ENCODE measurements around the gene NDFIP1.
A peak's percentile ranks its signal among the peaks of the same experiment; 100 is the strongest.
"Not testable (repeated sequence)": the region's sequence is repeated elsewhere in the genome, so short reads cannot be mapped to it uniquely, and the experiment has no call there.

The NDFIP1 gene

GRCh38 chr5:142154449-142154841 lies 45.9 kb downstream of the NDFIP1 start:
- not testable (repeated sequence) for DNase-seq (ENCODE audit: low read depth)

- no peak for DNase-seq (ENCODE audit: low read depth)
Observed at GRCh38 chr5:142156839-142157463, 48.4 kb downstream of the NDFIP1 start.

GRCh38 chr5:142159354-142159753 lies 50.8 kb downstream of the NDFIP1 start:
- DNase-seq (ENCODE audit: low read depth) = no peak

- no peak for DNase-seq (ENCODE audit: low read depth)
Observed at GRCh38 chr5:142164315-142164714, 55.7 kb downstream of the NDFIP1 start.

GRCh38 chr5:142166754-142167153 lies 58.2 kb downstream of the NDFIP1 start:
- no peak for DNase-seq (ENCODE audit: low read depth)

- DNase-seq (ENCODE audit: low read depth) = no peak
Observed at GRCh38 chr5:142167458-142167857, 58.9 kb downstream of the NDFIP1 start.

- DNase-seq (ENCODE audit: low read depth) = no peak
Observed at GRCh38 chr5:142168365-142168764, 59.8 kb downstream of the NDFIP1 start.

GRCh38 chr5:142170254-142170953 lies 61.8 kb downstream of the NDFIP1 start:
- DNase-seq (ENCODE audit: low read depth) = no peak

GRCh38 chr5:142171270-142171669 lies 62.7 kb downstream of the NDFIP1 start:
- DNase-seq (ENCODE audit: low read depth) = no peak

- no peak for DNase-seq (ENCODE audit: low read depth)
Observed at GRCh38 chr5:142175039-142175438, 66.5 kb downstream of the NDFIP1 start.

- no peak for DNase-seq (ENCODE audit: low read depth)
Observed at GRCh38 chr5:142175461-142176142, 67.0 kb downstream of the NDFIP1 start.

GRCh38 chr5:142176255-142176654 lies 67.7 kb downstream of the NDFIP1 start:
- no peak for DNase-seq (ENCODE audit: low read depth)

- DNase-seq (ENCODE audit: low read depth) = no peak
Observed at GRCh38 chr5:142178651-142179050, 70.1 kb downstream of the NDFIP1 start.

- no peak for DNase-seq (ENCODE audit: low read depth)
Observed at GRCh38 chr5:142179776-142180387, 71.3 kb downstream of the NDFIP1 start.

GRCh38 chr5:142181096-142181495 lies 72.5 kb downstream of the NDFIP1 start:
- DNase-seq (ENCODE audit: low read depth) = no peak

- no peak for DNase-seq (ENCODE audit: low read depth)
Observed at GRCh38 chr5:142181547-142182163, 73.1 kb downstream of the NDFIP1 start.

- no peak for DNase-seq (ENCODE audit: low read depth)
Observed at GRCh38 chr5:142182840-142183239, 74.3 kb downstream of the NDFIP1 start.

GRCh38 chr5:142183561-142183960 lies 75.0 kb downstream of the NDFIP1 start:
- DNase-seq (ENCODE audit: low read depth) = no peak

- DNase-seq (ENCODE audit: low read depth) = peak; percentile 32
Observed at GRCh38 chr5:142184988-142185387, 76.4 kb downstream of the NDFIP1 start.

GRCh38 chr5:142186514-142186856 lies 77.9 kb downstream of the NDFIP1 start:
- DNase-seq (ENCODE audit: low read depth) = no peak

- no peak for DNase-seq (ENCODE audit: low read depth)
Observed at GRCh38 chr5:142186857-142187594, 78.4 kb downstream of the NDFIP1 start.

- not testable (repeated sequence) for DNase-seq (ENCODE audit: low read depth)
Observed at GRCh38 chr5:142188691-142189090, 80.1 kb downstream of the NDFIP1 start.
